Measurements from ENCODE around the gene CXCL1. TPM values are rescaled to one million over a fixed set of nuclear protein-coding genes. Genes with fewer than 3 reads are reported as not detected.
A peak's percentile ranks its signal among the peaks of the same experiment; 100 is the strongest.

Gene CXCL1
- total RNA-seq, 2 donors from 2014 or later: 0.68 to 8.7 TPM

- no peak for ATAC-seq (ENCODE audit: insufficient number of reproducible peaks, low FRiP score, low read depth)
- Histone ChIP-seq H3K4me1 (ENCODE audit: control insufficient read depth in 1 of 2, low read depth in 2 of 2) (peaks cover 0 to 12% of the 10 kb centered on the region in 2 donors), H3K36me3 (no peaks in the 10 kb centered on the region), H3K27ac (no peak overlapping the region), H3K27me3 (replicated peaks; ENCODE audit: insufficient read depth) (no peaks in the 10 kb centered on the region), H3K9me3 (no peaks in the 10 kb centered on the region), H3K4me3 (no peak overlapping the region)
- TF ChIP-seq CTCF (IDR thresholded peaks at IDR 0.05): no peak
- no peak for DNase-seq (ENCODE audit: low spot score)
These were observed 1.4 kb upstream of the CXCL1 start for GRCh38 chr4:73867783-73868182.

GRCh38 chr4:73868206-73869129, 725 bp upstream of the CXCL1 start:
- H3K4me3 ChIP-seq: peak overlapping the region; percentile 75
- no peak for TF ChIP-seq CTCF (IDR thresholded peaks at IDR 0.05)
- H3K9me3 ChIP-seq: no peaks in the 10 kb centered on the region
- no peaks in the 10 kb centered on the region for H3K36me3 ChIP-seq
- H3K27ac ChIP-seq: no peak overlapping the region
- peaks cover 0 to 12% of the 10 kb centered on the region in 2 donors for H3K4me1 ChIP-seq (ENCODE audit: control insufficient read depth in 1 of 2, low read depth in 2 of 2)
- ATAC-seq (ENCODE audit: insufficient number of reproducible peaks, low FRiP score, low read depth) (no peak), DNase-seq (ENCODE audit: low spot score) (no peak)
- H3K27me3 ChIP-seq (replicated peaks; ENCODE audit: insufficient read depth): no peaks in the 10 kb centered on the region

GRCh38 chr4:73870260-73870659, 1.1 kb downstream of the CXCL1 start:
- no peak for ATAC-seq (ENCODE audit: insufficient number of reproducible peaks, low FRiP score, low read depth)
- no peak for DNase-seq (ENCODE audit: low spot score)
- no peak overlapping the region for H3K4me3 ChIP-seq

GRCh38 chr4:73870768-73871167, 1.6 kb downstream of the CXCL1 start:
- peaks cover 0 to 12% of the 10 kb centered on the region in 2 donors for H3K4me1 ChIP-seq (ENCODE audit: control insufficient read depth in 1 of 2, low read depth in 2 of 2)
- no peak for TF ChIP-seq CTCF (IDR thresholded peaks at IDR 0.05)
- no peaks in the 10 kb centered on the region for H3K27me3 ChIP-seq (replicated peaks; ENCODE audit: insufficient read depth)
- no peak overlapping the region for H3K4me3 ChIP-seq
- H3K9me3 ChIP-seq: no peaks in the 10 kb centered on the region
- no peak for ATAC-seq (ENCODE audit: insufficient number of reproducible peaks, low FRiP score, low read depth)
- no peaks in the 10 kb centered on the region for H3K36me3 ChIP-seq
- no peak for DNase-seq (ENCODE audit: low spot score)
- H3K27ac ChIP-seq: no peak overlapping the region

More at GRCh38 chr4:73870260-73870659, 1.1 kb downstream of the CXCL1 start:
- Histone ChIP-seq H3K9me3 (no peaks in the 10 kb centered on the region), H3K4me1 (ENCODE audit: control insufficient read depth in 1 of 2, low read depth in 2 of 2) (peaks cover 0 to 12% of the 10 kb centered on the region in 2 donors), H3K36me3 (no peaks in the 10 kb centered on the region), H3K27me3 (replicated peaks; ENCODE audit: insufficient read depth) (no peaks in the 10 kb centered on the region), H3K27ac (no peak overlapping the region)
- TF ChIP-seq CTCF (IDR thresholded peaks at IDR 0.05): no peak

- no peak for ATAC-seq (ENCODE audit: insufficient number of reproducible peaks, low FRiP score, low read depth)
- no peak for TF ChIP-seq CTCF (IDR thresholded peaks at IDR 0.05)
- H3K4me1 ChIP-seq (ENCODE audit: control insufficient read depth in 1 of 2, low read depth in 2 of 2): peaks cover 0 to 12% of the 10 kb centered on the region in 2 donors
- H3K4me3 ChIP-seq: no peak overlapping the region
- DNase-seq (ENCODE audit: low spot score): no peak
- H3K9me3 ChIP-seq: no peaks in the 10 kb centered on the region
- H3K36me3 ChIP-seq: no peaks in the 10 kb centered on the region
- H3K27ac ChIP-seq: no peak overlapping the region
- no peaks in the 10 kb centered on the region for H3K27me3 ChIP-seq (replicated peaks; ENCODE audit: insufficient read depth)
These were observed 2.5 kb downstream of the CXCL1 start for GRCh38 chr4:73871511-73872310.
